GM19372 (cell line): Measurements from ENCODE around the gene KLHL7.
"Not testable (repeated sequence)": the region's sequence is repeated elsewhere in the genome, so short reads cannot be mapped to it uniquely, and the experiment has no call there.

Experiments
- ATAC-seq: cut with Tn5 transposase; IDR thresholded peaks from one replicate; pipeline ENCODE4 v1.9.1; 2021; ENCODE audit warnings: mild to moderate bottlenecking, low read depth, moderate library complexity; ENCODE audit not compliant: unreplicated experiment

Gene KLHL7

DNA sequence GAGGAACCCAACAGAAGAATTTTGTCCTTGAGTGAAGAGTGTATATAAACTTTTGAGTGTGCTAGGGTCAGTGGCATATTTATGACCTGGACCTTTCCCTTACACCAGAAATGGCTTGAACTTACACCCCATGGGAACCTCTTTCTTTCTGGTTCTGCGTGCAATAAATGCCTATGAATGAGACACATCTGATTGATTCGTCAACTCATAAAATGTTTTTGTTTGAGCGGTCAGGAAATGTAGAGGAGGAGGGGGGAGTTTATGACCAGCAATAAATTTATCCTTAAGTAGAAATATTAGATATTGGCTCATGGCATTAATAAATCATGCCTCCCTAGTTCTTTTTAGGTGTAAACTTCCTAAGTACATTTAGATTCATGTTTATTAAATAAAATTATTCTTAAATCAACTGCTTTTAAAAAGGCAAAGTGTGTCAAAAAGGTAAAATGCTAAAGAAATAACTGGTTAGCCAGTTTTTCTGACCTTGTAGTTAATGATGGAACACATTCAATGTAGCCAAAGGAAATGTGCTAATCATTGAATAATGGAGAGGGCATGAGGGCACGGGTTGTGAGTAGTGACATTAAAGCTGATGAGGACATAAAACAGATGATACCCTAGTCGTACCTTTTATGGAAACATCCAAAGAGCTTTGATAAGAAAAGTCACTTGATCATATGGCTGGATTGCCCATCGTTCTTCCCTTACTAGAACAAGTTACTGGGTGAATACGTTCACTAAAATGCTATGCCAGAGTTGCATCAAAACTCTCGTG is 62.7 kb downstream of the KLHL7 start:
- ATAC-seq, result no peak

- ATAC-seq, result no peak
Measured at GRCh38 chr7:23175938-23176337, 70.4 kb downstream of the KLHL7 start.

- ATAC-seq, result peak; percentile 97
Measured at GRCh38 chr7:23181684-23182553, 76.3 kb downstream of the KLHL7 start, which contains the start of gene NUP42. Gene NUP42 (plus strand): TSS chr7:23182048. CDS start chr7:23182086, 38 bp downstream.

GRCh38 chr7:23183279-23184012 is 77.9 kb downstream of the KLHL7 start:
- no peak for ATAC-seq

DNA sequence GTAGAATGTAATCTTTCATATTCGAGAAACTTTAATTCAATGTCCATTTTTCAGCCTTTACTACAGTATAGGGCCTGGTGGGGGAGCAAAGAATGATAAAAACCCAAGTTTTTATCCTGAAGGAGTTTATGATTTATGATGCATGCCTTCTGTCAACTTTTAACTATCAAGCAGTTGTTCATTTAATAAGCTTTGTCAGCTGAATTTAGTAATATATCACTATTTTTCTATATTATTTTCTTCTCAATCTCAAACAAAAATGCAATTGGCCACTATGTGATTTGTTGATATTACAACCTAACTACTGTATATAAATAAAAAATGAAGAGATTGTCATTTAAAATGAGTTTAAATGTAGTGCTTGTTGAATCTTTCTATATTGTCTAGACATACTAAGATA is 78.7 kb downstream of the KLHL7 start:
- ATAC-seq, result no peak

DNA sequence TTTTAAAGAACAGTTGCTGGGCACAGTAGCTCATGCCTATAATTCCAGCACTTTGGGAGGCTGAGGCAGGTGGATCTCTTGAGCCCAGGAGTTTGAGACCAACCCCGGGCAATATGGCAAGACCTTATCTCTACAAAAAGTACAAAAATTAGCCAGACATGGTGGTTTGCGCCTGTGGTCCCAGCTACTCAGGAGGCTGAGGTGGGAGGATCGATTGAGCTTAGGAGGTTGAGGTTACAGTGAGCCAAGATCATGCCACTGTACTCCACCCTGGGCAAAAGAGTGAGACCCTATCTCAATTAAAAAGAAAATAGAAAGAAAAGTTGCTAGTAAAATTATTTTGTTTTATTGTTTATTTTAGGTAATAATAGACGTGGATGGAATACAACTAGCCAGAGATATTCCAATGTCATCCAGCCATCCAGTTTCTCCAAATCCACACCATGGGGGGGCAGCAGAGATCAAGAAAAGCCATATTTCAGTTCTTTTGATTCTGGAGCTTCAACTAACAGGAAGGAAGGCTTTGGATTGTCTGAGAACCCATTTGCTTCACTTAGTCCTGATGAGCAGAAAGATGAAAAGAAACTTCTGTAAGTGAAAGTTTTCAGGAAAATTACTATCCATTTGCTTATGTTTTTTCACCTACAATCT is 79.2 kb downstream of the KLHL7 start:
- ATAC-seq, result no peak

DNA sequence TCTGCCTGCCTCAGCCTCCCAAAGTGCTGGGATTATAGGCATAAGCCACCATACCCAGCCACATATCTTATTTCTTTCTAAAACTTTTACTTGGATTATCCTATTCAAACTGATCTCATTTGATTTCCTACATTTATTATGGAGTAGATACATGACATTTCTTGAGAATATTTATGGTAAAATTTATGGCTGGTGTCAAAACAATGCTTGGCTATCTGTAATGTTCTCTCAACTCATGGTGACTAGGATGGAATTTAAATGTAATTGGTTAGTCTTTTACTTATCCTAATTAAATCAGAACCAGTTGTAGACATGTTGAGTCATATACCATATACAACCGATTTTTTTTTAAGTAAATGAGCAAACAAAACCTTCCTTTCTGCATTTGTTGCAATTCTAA is 80.4 kb downstream of the KLHL7 start:
- no peak for ATAC-seq

DNA sequence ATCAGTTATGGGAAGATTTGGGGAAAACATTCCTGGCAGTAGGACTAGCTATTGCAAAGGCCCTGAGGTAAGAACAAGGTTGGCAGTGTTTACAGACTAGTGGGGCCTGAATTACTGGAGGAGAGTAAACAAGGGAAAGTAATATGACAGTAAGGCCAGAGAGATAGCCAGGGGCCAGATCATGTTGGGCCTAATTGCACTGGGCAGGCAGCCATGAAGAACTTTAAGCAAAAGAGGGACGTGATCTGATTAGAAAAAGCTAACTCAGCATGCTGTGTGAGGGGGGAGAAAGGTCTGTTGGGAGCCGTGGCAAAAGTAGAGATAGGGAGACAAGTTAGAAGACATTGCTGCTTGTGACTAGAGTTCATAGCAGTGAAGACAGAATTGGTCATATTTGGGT is 85.4 kb downstream of the KLHL7 start:
- no peak for ATAC-seq

DNA sequence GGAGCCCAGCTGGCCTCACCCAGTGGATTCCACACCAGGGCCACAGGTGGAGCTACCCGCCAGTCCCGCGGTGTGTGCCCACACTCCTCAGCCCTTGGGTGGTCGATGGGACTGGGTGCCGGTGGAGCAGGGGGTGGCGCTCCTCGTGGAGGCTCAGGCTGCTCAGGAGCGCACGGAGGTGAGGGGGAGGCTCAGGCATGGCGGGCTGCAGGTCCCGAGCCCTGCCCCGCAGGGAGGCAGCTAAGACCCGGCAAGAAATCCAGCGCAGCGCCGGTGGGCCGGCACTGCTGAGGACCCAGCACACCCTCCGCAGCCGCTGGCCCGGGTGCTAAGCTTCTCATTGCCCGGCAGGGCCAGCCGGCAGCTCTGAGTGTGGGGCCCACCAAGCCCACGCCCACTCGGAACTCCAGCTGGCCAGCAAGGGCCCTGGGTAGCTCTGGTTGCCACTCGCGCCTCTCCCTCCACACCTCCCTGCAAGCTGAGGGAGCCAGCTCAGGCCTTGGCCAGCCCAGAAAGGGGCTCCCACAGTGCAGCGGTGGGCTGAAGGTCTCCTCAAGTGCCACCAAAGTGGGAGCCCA is 88.2 kb downstream of the KLHL7 start:
- ATAC-seq, result not testable (repeated sequence)

GRCh38 chr7:23196306-23196705 is 90.7 kb downstream of the KLHL7 start:
- ATAC-seq, result no peak

- not testable (repeated sequence) for ATAC-seq
Measured at GRCh38 chr7:23197745-23198144, 92.2 kb downstream of the KLHL7 start.

DNA sequence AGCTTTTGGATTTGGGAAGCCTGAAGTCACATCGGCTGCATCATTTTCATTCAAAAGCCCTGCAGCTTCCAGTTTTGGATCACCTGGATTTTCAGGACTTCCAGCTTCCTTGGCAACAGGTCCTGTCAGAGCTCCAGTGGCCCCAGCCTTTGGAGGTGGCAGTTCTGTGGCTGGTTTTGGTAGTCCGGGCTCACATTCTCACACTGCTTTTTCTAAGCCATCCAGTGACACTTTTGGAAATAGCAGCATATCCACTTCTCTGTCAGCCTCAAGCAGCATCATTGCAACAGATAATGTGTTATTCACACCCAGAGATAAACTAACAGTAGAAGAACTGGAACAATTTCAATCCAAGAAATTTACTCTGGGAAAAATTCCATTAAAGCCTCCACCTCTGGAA is 94.7 kb downstream of the KLHL7 start:
- no peak for ATAC-seq

- no peak for ATAC-seq
Measured at GRCh38 chr7:23204241-23204640, 98.7 kb downstream of the KLHL7 start.

DNA sequence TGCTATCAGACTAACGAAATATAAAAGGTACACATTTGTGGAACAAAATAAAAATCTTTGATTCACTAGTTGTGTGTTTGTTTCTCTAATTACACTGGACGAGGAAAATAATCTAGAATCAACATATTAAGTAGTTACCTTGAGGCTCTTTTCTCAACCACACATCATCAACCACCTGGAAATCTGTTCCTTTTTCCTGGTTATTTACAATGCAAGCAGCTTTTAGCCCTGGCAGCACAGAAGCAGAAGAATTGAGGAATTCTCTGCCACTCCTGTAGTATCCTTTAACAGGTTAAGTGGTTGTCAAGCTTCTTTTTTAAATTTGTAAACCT is 100.0 kb downstream of the KLHL7 start:
- no peak for ATAC-seq

- ATAC-seq, result peak; percentile 54
Measured at GRCh38 chr7:23205909-23206767, 100.6 kb downstream of the KLHL7 start.

- no peak for ATAC-seq
Measured at GRCh38 chr7:23207021-23207420, 101.4 kb downstream of the KLHL7 start.

- ATAC-seq, result no peak
Measured at GRCh38 chr7:23207884-23208283, 102.3 kb downstream of the KLHL7 start.

- no peak for ATAC-seq
Measured at GRCh38 chr7:23208316-23208715, 102.7 kb downstream of the KLHL7 start.

DNA sequence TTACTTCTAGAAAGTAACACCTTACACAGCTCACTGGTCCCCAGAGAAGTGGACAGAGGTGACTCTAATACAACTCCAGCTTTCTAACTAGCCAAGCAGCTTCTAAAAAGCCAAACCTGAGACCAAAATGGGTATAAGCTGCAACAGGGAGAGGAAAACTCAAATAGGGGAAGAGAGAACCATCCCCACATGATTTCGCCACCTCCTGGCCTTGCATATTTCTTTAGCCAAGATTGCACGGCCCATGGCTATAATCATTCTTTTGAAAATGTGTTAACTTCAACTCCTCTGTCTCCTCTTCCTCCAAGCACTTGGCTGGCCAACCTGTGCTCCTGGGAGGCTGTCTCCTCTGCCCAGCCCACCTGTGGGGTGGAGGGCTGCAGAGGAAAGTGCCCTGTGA is 104.9 kb downstream of the KLHL7 start:
- ATAC-seq, result no peak
